IPS-15b (cell line): ENCODE results near the gene HMCN2.

Experiments used
- H3K27me3 ChIP-seq: one replicate; pipeline ENCODE4 v1.6.1; 2013; ENCODE audit warnings: low read length; ENCODE audit not compliant: control insufficient read depth, insufficient read depth
- H3K36me3 ChIP-seq: one replicate; pipeline ENCODE4 v1.6.1; 2013; ENCODE audit warnings: low read length; ENCODE audit not compliant: control insufficient read depth, insufficient read depth
- H3K4me1 ChIP-seq: one replicate; pipeline ENCODE4 v1.6.1; 2013; ENCODE audit warnings: mild to moderate bottlenecking, low read length; ENCODE audit not compliant: control insufficient read depth, insufficient read depth
- H3K4me3 ChIP-seq: one replicate; pipeline ENCODE4 v1.5.1; 2013; ENCODE audit warnings: low read depth, low read length
- H3K9ac ChIP-seq: one replicate; pipeline ENCODE4 v1.6.1; 2013; ENCODE audit warnings: low read depth, mild to moderate bottlenecking, low read length
- H3K9me3 ChIP-seq: one replicate; pipeline ENCODE4 v1.6.1; 2013; ENCODE audit warnings: mild to moderate bottlenecking, low read length; ENCODE audit not compliant: control insufficient read depth, insufficient read depth

Gene HMCN2

GRCh38 chr9:130362691-130363090 is 97.1 kb downstream of the HMCN2 start:
- Histone ChIP-seq H3K9ac (no peak overlapping the region), H3K4me3 (no peak overlapping the region), H3K9me3 (no peaks in the 10 kb centered on the region), H3K36me3 (no peaks in the 10 kb centered on the region), H3K27me3 (no peaks in the 10 kb centered on the region), H3K4me1 (no peaks in the 10 kb centered on the region)

- no peaks in the 10 kb centered on the region for H3K9me3 ChIP-seq
- no peak overlapping the region for H3K4me3 ChIP-seq
These were observed 98.3 kb downstream of the HMCN2 start for GRCh38 chr9:130363755-130364404.

GRCh38 chr9:130364619-130365322 is 99.2 kb downstream of the HMCN2 start:
- Histone ChIP-seq H3K4me3 (no peak overlapping the region), H3K9me3 (no peaks in the 10 kb centered on the region), H3K27me3 (no peaks in the 10 kb centered on the region), H3K36me3 (no peaks in the 10 kb centered on the region), H3K4me1 (no peaks in the 10 kb centered on the region), H3K9ac (no peak overlapping the region)

More at GRCh38 chr9:130363755-130364404, 98.3 kb downstream of the HMCN2 start:
- no peaks in the 10 kb centered on the region for H3K36me3 ChIP-seq
- no peak overlapping the region for H3K9ac ChIP-seq
- no peaks in the 10 kb centered on the region for H3K4me1 ChIP-seq
- H3K27me3 ChIP-seq = no peaks in the 10 kb centered on the region

GRCh38 chr9:130365323-130365721 is 99.8 kb downstream of the HMCN2 start:
- Histone ChIP-seq H3K36me3 (no peaks in the 10 kb centered on the region), H3K4me1 (no peaks in the 10 kb centered on the region), H3K27me3 (no peaks in the 10 kb centered on the region), H3K9ac (no peak overlapping the region), H3K4me3 (no peak overlapping the region), H3K9me3 (no peaks in the 10 kb centered on the region)

GRCh38 chr9:130366072-130366471 is 100.5 kb downstream of the HMCN2 start:
- H3K4me1 ChIP-seq = no peaks in the 10 kb centered on the region

GRCh38 chr9:130366888-130367550 is 101.5 kb downstream of the HMCN2 start:
- Histone ChIP-seq H3K4me3 (no peak overlapping the region), H3K4me1 (no peaks in the 10 kb centered on the region), H3K9me3 (no peaks in the 10 kb centered on the region), H3K9ac (no peak overlapping the region), H3K27me3 (no peaks in the 10 kb centered on the region), H3K36me3 (no peaks in the 10 kb centered on the region)

More at GRCh38 chr9:130366072-130366471, 100.5 kb downstream of the HMCN2 start:
- H3K9ac ChIP-seq = no peak overlapping the region
- H3K9me3 ChIP-seq = no peaks in the 10 kb centered on the region
- no peaks in the 10 kb centered on the region for H3K27me3 ChIP-seq
- H3K4me3 ChIP-seq = no peak overlapping the region
- no peaks in the 10 kb centered on the region for H3K36me3 ChIP-seq

GRCh38 chr9:130368631-130369103 is 103.1 kb downstream of the HMCN2 start:
- H3K9me3 ChIP-seq = no peaks in the 10 kb centered on the region
- no peaks in the 10 kb centered on the region for H3K36me3 ChIP-seq
- H3K4me1 ChIP-seq = no peaks in the 10 kb centered on the region
- no peaks in the 10 kb centered on the region for H3K27me3 ChIP-seq
- no peak overlapping the region for H3K9ac ChIP-seq
- no peak overlapping the region for H3K4me3 ChIP-seq

GRCh38 chr9:130370226-130370625 is 104.7 kb downstream of the HMCN2 start:
- no peaks in the 10 kb centered on the region for H3K4me1 ChIP-seq
- no peak overlapping the region for H3K4me3 ChIP-seq
- no peaks in the 10 kb centered on the region for H3K9me3 ChIP-seq
- no peak overlapping the region for H3K9ac ChIP-seq
- no peaks in the 10 kb centered on the region for H3K27me3 ChIP-seq
- peaks cover 2% of the 10 kb centered on the region for H3K36me3 ChIP-seq

GRCh38 chr9:130371196-130371966 is 105.8 kb downstream of the HMCN2 start:
- no peaks in the 10 kb centered on the region for H3K27me3 ChIP-seq
- H3K9me3 ChIP-seq = no peaks in the 10 kb centered on the region
- H3K9ac ChIP-seq = no peak overlapping the region
- no peak overlapping the region for H3K4me3 ChIP-seq
- H3K4me1 ChIP-seq = no peaks in the 10 kb centered on the region
- peaks cover 2% of the 10 kb centered on the region for H3K36me3 ChIP-seq

- Histone ChIP-seq H3K4me1 (no peaks in the 10 kb centered on the region), H3K4me3 (no peak overlapping the region), H3K27me3 (no peaks in the 10 kb centered on the region), H3K36me3 (peaks cover 2% of the 10 kb centered on the region), H3K9ac (no peak overlapping the region), H3K9me3 (no peaks in the 10 kb centered on the region)
These were observed 106.5 kb downstream of the HMCN2 start for GRCh38 chr9:130372057-130372456.

- Histone ChIP-seq H3K4me3 (no peak overlapping the region), H3K4me1 (no peaks in the 10 kb centered on the region), H3K9me3 (no peaks in the 10 kb centered on the region)
These were observed 108.2 kb downstream of the HMCN2 start for GRCh38 chr9:130373679-130374325.

More at GRCh38 chr9:130373679-130374325, 108.2 kb downstream of the HMCN2 start:
- no peaks in the 10 kb centered on the region for H3K27me3 ChIP-seq
- H3K36me3 ChIP-seq = peaks cover 2% of the 10 kb centered on the region
- H3K9ac ChIP-seq = no peak overlapping the region
